ENCODE results near the gene PDCD4.

GRCh38 chr10:110833234-110833940, 38.3 kb upstream of the PDCD4 start:
- TF ChIP-seq CTCF (IDR thresholded peaks at IDR 0.05; ENCODE audit: low read length): no peak
- no peak for TF ChIP-seq EZH2 (optimal IDR thresholded peaks at IDR 0.05; ENCODE audit: low read depth, low read length)
- TF ChIP-seq EZH2phosphoT487 (IDR thresholded peaks at IDR 0.05; ENCODE audit: low read length): no peak

All from MM.1S (cell line).